ENCODE results near the gene CCL13.

DNA sequence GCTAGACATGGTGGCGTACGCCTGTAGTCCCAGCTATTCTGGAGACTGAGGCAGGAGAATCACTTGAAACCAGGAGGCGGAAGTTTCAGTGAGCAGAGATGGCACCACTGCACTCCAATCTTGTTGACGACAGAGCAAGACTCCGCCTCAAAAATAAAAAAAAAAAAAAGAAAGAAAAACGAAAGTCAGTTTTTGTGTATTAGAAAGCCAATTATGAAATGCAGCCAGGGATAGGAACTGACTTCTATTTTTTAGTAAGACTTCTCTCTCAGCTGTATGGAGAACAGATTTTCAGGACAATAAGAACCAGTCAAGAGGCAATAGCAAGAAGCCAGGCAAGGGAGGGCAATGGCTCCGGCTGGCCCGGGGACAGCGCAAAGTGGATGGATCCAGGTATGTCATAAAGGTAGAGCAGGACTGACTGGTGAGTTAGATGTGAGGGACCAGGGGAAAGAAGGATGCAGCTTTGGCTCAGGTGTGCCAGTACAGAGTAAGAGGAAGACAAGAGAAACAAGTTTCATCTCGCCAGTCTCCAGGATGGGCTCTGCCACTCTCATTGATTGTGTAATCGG is 19.2 kb downstream of the CCL13 start:
- TF ChIP-seq, protein P1, sequence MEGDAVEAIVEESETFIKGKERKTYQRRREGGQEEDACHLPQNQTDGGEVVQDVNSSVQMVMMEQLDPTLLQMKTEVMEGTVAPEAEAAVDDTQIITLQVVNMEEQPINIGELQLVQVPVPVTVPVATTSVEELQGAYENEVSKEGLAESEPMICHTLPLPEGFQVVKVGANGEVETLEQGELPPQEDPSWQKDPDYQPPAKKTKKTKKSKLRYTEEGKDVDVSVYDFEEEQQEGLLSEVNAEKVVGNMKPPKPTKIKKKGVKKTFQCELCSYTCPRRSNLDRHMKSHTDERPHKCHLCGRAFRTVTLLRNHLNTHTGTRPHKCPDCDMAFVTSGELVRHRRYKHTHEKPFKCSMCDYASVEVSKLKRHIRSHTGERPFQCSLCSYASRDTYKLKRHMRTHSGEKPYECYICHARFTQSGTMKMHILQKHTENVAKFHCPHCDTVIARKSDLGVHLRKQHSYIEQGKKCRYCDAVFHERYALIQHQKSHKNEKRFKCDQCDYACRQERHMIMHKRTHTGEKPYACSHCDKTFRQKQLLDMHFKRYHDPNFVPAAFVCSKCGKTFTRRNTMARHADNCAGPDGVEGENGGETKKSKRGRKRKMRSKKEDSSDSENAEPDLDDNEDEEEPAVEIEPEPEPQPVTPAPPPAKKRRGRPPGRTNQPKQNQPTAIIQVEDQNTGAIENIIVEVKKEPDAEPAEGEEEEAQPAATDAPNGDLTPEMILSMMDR (IDR thresholded peaks at IDR 0.05), result no peak
- no peak for TF ChIP-seq POLR2A (IDR thresholded peaks at IDR 0.05)
